IMR-90 (cell line): ENCODE results near the gene RTN1. TPM values are rescaled to one million over a fixed set of nuclear protein-coding genes. Genes with fewer than 3 reads are reported as not detected.

Source experiments
- ATAC-seq: fragments of 200-7000 bp; cut with Tn5 transposase; 2 replicates; pipeline ENCODE4 v1.9.1; 2020; ENCODE audit warnings: low read depth, mild to moderate bottlenecking, moderate library complexity
- BruUV-seq: library from RNA; stranded (reverse); fragments of 400-500 nt; replicated peaks from 2 replicates; lab custom pipeline; 2021; lab: Mats Ljungman, UMichigan
- CTCF ChIA-PET: fragments of 300-600 bp; formaldehyde crosslinking; extraction: SDS; loops from one replicate; lab custom pipeline; 2021; ENCODE audit warnings: antibody characterized with exemption; lab: Yijun Ruan, JAX
- POLR2A ChIA-PET: fragments of 300-600 bp; sonication (Branson Sonifier 250); formaldehyde crosslinking; loops from one replicate; lab custom pipeline; 2022; ENCODE audit warnings: antibody characterized with exemption; ENCODE audit not compliant: unreplicated experiment; lab: Charles Lee
- DNase-seq: peaks from one replicate; pipeline ENCODE4 v3.0.0; 2013
- H2AFZ ChIP-seq: replicated peaks from 2 replicates; pipeline ENCODE3; 2013; ENCODE audit warnings: low read length, mild to moderate bottlenecking; ENCODE audit not compliant: poor library complexity
- H2AK5ac ChIP-seq: 2 replicates; pipeline ENCODE4 v1.6.1; 2013; ENCODE audit warnings: low read depth, low read length, inconsistent platforms
- H2AK9ac ChIP-seq: replicated peaks from 2 replicates; pipeline ENCODE3; 2013; ENCODE audit warnings: mild to moderate bottlenecking, low read depth, low read length, moderate library complexity; ENCODE audit not compliant: poor library complexity
- H2BK120ac ChIP-seq: 2 replicates; pipeline ENCODE4 v1.6.1; 2013; ENCODE audit warnings: low read depth, low read length, inconsistent platforms
- H2BK15ac ChIP-seq: 3 replicates; pipeline ENCODE4 v1.6.1; 2013; ENCODE audit warnings: low read depth, low read length, inconsistent platforms
- H2BK20ac ChIP-seq: 2 replicates; pipeline ENCODE4 v1.6.1; 2013; ENCODE audit warnings: low read depth, mild to moderate bottlenecking, inconsistent platforms, low read length, moderate library complexity
- H2BK5ac ChIP-seq: 2 replicates; pipeline ENCODE4 v1.6.1; 2013; ENCODE audit warnings: mild to moderate bottlenecking, low read depth, low read length, inconsistent platforms; ENCODE audit not compliant: poor library complexity, severe bottlenecking
- H3K14ac ChIP-seq: replicated peaks from 2 replicates; pipeline ENCODE4 v1.6.1; 2013; ENCODE audit warnings: low read depth, low read length, inconsistent platforms
- H3K18ac ChIP-seq: 2 replicates; pipeline ENCODE4 v1.6.1; 2013; ENCODE audit warnings: low read depth, low read length, control low read depth
- H3K23ac ChIP-seq: 2 replicates; pipeline ENCODE4 v1.6.1; 2013; ENCODE audit warnings: low read depth, low read length, inconsistent platforms
- H3K27ac ChIP-seq: 2 replicates; pipeline ENCODE4 v1.5.1; 2013; ENCODE audit warnings: mild to moderate bottlenecking, control low read depth, low read length; ENCODE audit not compliant: insufficient read depth
- H3K27me3 ChIP-seq: 2 replicates; pipeline ENCODE4 v1.6.1; 2013; ENCODE audit warnings: low read length; ENCODE audit not compliant: control insufficient read depth, insufficient read depth
- H3K36me3 ChIP-seq: 2 replicates; pipeline ENCODE4 v1.6.1; 2013; ENCODE audit warnings: low read length, mixed read lengths; ENCODE audit not compliant: control insufficient read depth, insufficient read depth
- H3K4ac ChIP-seq: 2 replicates; pipeline ENCODE4 v1.6.1; 2013; ENCODE audit warnings: low read depth, low read length, inconsistent platforms
- H3K4me1 ChIP-seq: 2 replicates; pipeline ENCODE4 v1.6.1; 2013; ENCODE audit warnings: low read length, mixed read lengths; ENCODE audit not compliant: control insufficient read depth, insufficient read depth
- H3K4me2 ChIP-seq: 2 replicates; pipeline ENCODE4 v1.6.1; 2013; ENCODE audit warnings: low read depth, mild to moderate bottlenecking, control low read depth, low read length, moderate library complexity
- H3K4me3 ChIP-seq: 2 replicates; pipeline ENCODE4 v1.5.1; 2013; ENCODE audit warnings: low read depth, mild to moderate bottlenecking, control low read depth, low read length, moderate library complexity; ENCODE audit not compliant: insufficient read depth
- H3K56ac ChIP-seq: 2 replicates; pipeline ENCODE4 v1.6.1; 2013; ENCODE audit warnings: low read length, inconsistent platforms; ENCODE audit not compliant: insufficient read depth; ENCODE audit errors: extremely low read depth
- H3K79me1 ChIP-seq, 2 experiments: 2 replicates each; pipeline ENCODE4 v1.6.1; 2013; ENCODE audit warnings: low read length in 2 of 2, inconsistent platforms in 1 of 2, low read depth in 1 of 2
- H3K9ac ChIP-seq: 2 replicates; pipeline ENCODE4 v1.6.1; 2013; ENCODE audit warnings: low read depth, low read length, control low read depth
- H3K9me1 ChIP-seq: 2 replicates; pipeline ENCODE4 v1.6.1; 2013; ENCODE audit warnings: low read length, inconsistent platforms; ENCODE audit not compliant: insufficient read depth
- H3K9me3 ChIP-seq: 2 replicates; pipeline ENCODE4 v1.6.1; 2013; ENCODE audit warnings: low read length; ENCODE audit not compliant: control insufficient read depth, insufficient read depth
- H4K20me1 ChIP-seq: 2 replicates; pipeline ENCODE4 v1.6.1; 2013; ENCODE audit warnings: low read length, inconsistent platforms; ENCODE audit not compliant: insufficient read depth
- H4K5ac ChIP-seq: 2 replicates; pipeline ENCODE4 v1.6.1; 2013; ENCODE audit warnings: mild to moderate bottlenecking, low read depth, low read length, control low read depth
- H4K8ac ChIP-seq, 2 experiments: 2 replicates each; pipeline ENCODE4 v1.6.1; 2013; ENCODE audit warnings: low read depth in 2 of 2, low read length in 2 of 2, control low read depth in 1 of 2, inconsistent platforms in 1 of 2
- H4K91ac ChIP-seq: 2 replicates; pipeline ENCODE4 v1.6.1; 2013; ENCODE audit warnings: low read depth, low read length, inconsistent platforms; ENCODE audit not compliant: insufficient read depth
- MAZ ChIP-seq: IDR thresholded peaks from 2 replicates; pipeline ENCODE4 v1.6.1; 2012; ENCODE audit warnings: low read depth, mild to moderate bottlenecking, low read length, improper control_type of control experiment, moderate library complexity, borderline replicate concordance
- WGBS, 2 experiments: methylation state at CpG; one replicate each; pipeline versions ENCODE4 v1.1.5 to v1.1.7; 2013; ENCODE audit warnings: missing lambda C conversion rate in 2 of 2; ENCODE audit not compliant: insufficient read length in 1 of 2; ENCODE audit errors: extremely low coverage in 2 of 2; 5-methylcytosine and 5-hydroxymethylcytosine counted together
- dilution Hi-C: fragments of 300-500 bp; cut with HindIII; formaldehyde crosslinking; loops from one replicate; pipeline ENCODE4 v1.14.3; 2018; ENCODE audit warnings: low sequenced_read_pairs; ENCODE audit not compliant: unreplicated experiment
- in situ Hi-C: fragments of 300-500 bp; cut with MboI; formaldehyde crosslinking; loops from 3 replicates; pipeline ENCODE4 v1.14.3; 2019; ENCODE audit warnings: low sequenced_read_pairs, inconsistent platforms, mixed read lengths
- intact Hi-C: fragments of 100-400 bp; cut with micrococcal nuclease; formaldehyde crosslinking; loops from 2 replicates; pipeline ENCODE4 v1.10.0; 2022
- polyA plus RNA-seq, 3 experiments: library from polyadenylated mRNA; depleted of rRNA; stranded (reverse); fragments of >200 nt; gene quantifications; 2 replicates each; pipeline ENCODE4 v1.2.3, GENCODE V29; 2012; ENCODE audit warnings: low replicate concordance in 1 of 3
- total RNA-seq: library from RNA; depleted of rRNA; stranded (reverse); fragments of >200 nt; gene quantifications from 2 replicates; pipeline ENCODE4 v1.2.3, GENCODE V29; 2012

Gene RTN1
- total and polyA plus RNA-seq, 2 of the 4 experiments (the other 2 are of a cell fraction), result 0.18 to 0.46 TPM

GRCh38 chr14:59904184-59904583, 33.6 kb upstream of the RTN1 start:
- no peak overlapping the region for H2AFZ ChIP-seq
- H3K56ac ChIP-seq, result no peak overlapping the region
- H4K8ac ChIP-seq, result no peak overlapping the region
- no peak overlapping the region for H3K18ac ChIP-seq
- no peak for DNase-seq
- ChIA-PET CTCF (no interaction called here), POLR2A (no interaction called here)
- no peak overlapping the region for H2BK15ac ChIP-seq
- no peak for TF ChIP-seq MAZ
- no peak overlapping the region for H2AK5ac ChIP-seq
- no peak overlapping the region for H2BK120ac ChIP-seq
- no peak overlapping the region for H3K4ac ChIP-seq
- H3K4me3 ChIP-seq, result no peak overlapping the region
- no peak overlapping the region for H3K27ac ChIP-seq
- no peak for ATAC-seq
- H3K14ac ChIP-seq, result no peak overlapping the region
- no peaks in the 10 kb centered on the region for H3K4me1 ChIP-seq
- no peak overlapping the region for H3K9ac ChIP-seq
- H3K4me2 ChIP-seq, result no peak overlapping the region
- no TSS peak for BruUV-seq
- H3K27me3 ChIP-seq, result no peaks in the 10 kb centered on the region
- no peak overlapping the region for H4K5ac ChIP-seq
- no peaks in the 10 kb centered on the region for H4K20me1 ChIP-seq
- intact Hi-C loops (no loop called here), in situ Hi-C loops (no loop called here), dilution Hi-C loops (no loop called here)
- no peaks in the 10 kb centered on the region for H3K9me1 ChIP-seq
- H3K23ac ChIP-seq, result no peak overlapping the region
- H2BK20ac ChIP-seq, result no peak overlapping the region
- no CpG with 5 or more reads among the region's 2 CpGs for WGBS, 2 experiments
- no peak overlapping the region for H2BK5ac ChIP-seq
- H3K36me3 ChIP-seq, result no peaks in the 10 kb centered on the region
- H4K91ac ChIP-seq, result no peak overlapping the region
- no peaks in the 10 kb centered on the region for H3K79me1 ChIP-seq
- no peaks in the 10 kb centered on the region for H3K9me3 ChIP-seq
- H2AK9ac ChIP-seq, result no peak overlapping the region
